ENCODE measurements around the gene KLHL29. TPM values are rescaled to one million over a fixed set of nuclear protein-coding genes. Genes with fewer than 3 reads are reported as not detected.

The KLHL29 gene
- total RNA-seq, 1 donor from 2014 or later: 4.4 TPM

DNA sequence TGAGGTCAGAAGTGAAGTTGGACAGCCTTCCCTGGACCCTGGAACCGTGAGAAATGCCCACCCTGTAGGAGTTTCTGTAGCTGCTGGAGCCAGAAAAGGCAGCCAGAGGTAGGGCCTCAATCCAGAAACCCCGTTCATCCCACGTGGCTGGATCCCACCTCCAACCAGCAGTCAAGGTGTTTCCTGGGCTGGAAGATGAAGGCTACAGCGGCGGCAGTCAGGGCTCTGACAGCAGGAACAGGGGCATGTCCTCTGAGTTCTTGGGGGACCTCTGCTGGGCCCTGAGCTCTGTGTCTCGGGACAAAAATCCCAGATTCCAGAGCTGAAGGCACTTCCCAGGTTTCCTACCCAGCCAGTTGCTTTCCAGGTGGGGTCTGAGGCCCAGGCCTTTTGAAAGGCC is 218.2 kb downstream of the KLHL29 start:
- Mint-ChIP-seq H3K4me1 (ENCODE audit: low read depth) (peaks cover 2% of the 10 kb centered on the region), H3K36me3 (ENCODE audit: insufficient read depth) (no peaks in the 10 kb centered on the region), H3K27ac (no peak overlapping the region), H3K4me3 (ENCODE audit: low read depth) (no peak overlapping the region), H3K27me3 (no peaks in the 10 kb centered on the region), H3K9me3 (ENCODE audit: low read depth) (no peaks in the 10 kb centered on the region)
- DNase-seq (ENCODE audit: low spot score, unreplicated experiment): no peak
- TF ChIP-seq, protein P1, sequence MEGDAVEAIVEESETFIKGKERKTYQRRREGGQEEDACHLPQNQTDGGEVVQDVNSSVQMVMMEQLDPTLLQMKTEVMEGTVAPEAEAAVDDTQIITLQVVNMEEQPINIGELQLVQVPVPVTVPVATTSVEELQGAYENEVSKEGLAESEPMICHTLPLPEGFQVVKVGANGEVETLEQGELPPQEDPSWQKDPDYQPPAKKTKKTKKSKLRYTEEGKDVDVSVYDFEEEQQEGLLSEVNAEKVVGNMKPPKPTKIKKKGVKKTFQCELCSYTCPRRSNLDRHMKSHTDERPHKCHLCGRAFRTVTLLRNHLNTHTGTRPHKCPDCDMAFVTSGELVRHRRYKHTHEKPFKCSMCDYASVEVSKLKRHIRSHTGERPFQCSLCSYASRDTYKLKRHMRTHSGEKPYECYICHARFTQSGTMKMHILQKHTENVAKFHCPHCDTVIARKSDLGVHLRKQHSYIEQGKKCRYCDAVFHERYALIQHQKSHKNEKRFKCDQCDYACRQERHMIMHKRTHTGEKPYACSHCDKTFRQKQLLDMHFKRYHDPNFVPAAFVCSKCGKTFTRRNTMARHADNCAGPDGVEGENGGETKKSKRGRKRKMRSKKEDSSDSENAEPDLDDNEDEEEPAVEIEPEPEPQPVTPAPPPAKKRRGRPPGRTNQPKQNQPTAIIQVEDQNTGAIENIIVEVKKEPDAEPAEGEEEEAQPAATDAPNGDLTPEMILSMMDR (IDR thresholded peaks at IDR 0.05; ENCODE audit: unreplicated experiment): no peak

DNA sequence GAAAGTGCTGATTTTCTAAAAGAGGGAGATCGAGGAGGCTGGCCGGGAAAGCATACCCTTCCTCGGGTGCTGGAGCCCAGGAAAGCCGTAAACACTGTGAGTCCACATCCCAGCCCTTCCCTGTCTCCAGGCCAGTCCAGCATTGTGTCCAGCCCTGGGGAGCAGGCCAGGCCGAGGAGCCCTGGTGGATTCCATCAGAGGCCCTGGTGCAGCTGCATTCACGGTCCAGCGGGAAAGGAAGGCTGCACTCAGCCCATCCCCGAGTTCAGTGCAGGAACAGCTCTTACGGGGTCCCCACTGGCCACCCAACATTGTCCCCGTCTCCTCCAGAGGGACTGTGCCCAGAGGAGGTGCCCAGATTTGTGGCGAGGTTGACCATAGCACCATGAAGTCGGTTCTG is 218.6 kb downstream of the KLHL29 start:
- Mint-ChIP-seq H3K4me1 (ENCODE audit: low read depth) (peaks cover 2% of the 10 kb centered on the region), H3K36me3 (ENCODE audit: insufficient read depth) (no peaks in the 10 kb centered on the region), H3K27ac (no peak overlapping the region), H3K4me3 (ENCODE audit: low read depth) (no peak overlapping the region), H3K9me3 (ENCODE audit: low read depth) (no peaks in the 10 kb centered on the region), H3K27me3 (no peaks in the 10 kb centered on the region)
- no peak for DNase-seq (ENCODE audit: low spot score, unreplicated experiment)
- TF ChIP-seq, protein P1 (IDR thresholded peaks at IDR 0.05; ENCODE audit: unreplicated experiment): no peak

DNA sequence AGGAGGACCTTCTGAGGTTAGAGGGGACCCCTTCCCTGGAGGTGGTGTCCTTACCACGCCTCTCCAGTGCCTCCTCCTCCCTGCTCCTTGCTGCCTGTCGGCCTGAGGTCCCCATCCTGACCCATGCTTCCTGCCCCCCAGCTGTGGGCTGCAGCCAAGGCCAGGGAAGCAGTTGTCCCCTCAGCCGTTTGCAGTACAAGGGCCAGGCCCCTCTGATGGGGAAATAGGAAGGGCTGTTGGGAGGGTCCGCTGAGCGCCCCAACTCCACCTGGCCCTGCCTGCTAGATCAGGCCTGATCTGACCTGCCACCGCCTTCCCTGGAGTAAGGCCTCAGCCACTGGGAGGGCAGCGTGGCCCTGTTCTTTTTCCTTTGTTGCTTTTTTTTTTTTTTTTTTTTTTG is 219.8 kb downstream of the KLHL29 start:
- Mint-ChIP-seq H3K27me3 (peaks cover 3% of the 10 kb centered on the region), H3K4me3 (ENCODE audit: low read depth) (no peak overlapping the region), H3K9me3 (ENCODE audit: low read depth) (no peaks in the 10 kb centered on the region), H3K36me3 (ENCODE audit: insufficient read depth) (no peaks in the 10 kb centered on the region), H3K4me1 (ENCODE audit: low read depth) (peaks cover under 1% of the 10 kb centered on the region), H3K27ac (no peak overlapping the region)
- DNase-seq (ENCODE audit: low spot score, unreplicated experiment): no peak
- TF ChIP-seq, protein P1 (IDR thresholded peaks at IDR 0.05; ENCODE audit: unreplicated experiment): no peak

DNA sequence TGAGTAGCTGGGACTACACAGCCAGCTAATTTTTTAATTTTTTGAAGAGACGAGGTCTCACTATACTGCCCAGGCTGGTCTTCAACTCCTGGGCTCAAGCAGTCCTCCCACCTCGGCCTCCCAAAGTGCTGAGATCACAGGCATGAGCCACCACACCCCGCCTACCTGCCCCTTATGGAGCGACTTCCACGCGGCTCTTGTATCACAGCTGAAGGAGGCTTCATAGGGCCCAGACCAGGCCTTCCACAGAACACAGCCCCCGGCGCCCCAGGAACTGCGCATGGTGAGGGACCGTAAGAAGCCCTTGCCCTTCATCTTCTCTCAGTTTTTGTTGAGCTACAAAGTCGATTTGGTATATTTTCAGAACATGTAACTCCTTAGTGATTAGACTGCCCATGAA is 220.3 kb downstream of the KLHL29 start:
- Mint-ChIP-seq H3K9me3 (ENCODE audit: low read depth) (no peaks in the 10 kb centered on the region), H3K27ac (no peak overlapping the region), H3K4me3 (ENCODE audit: low read depth) (no peak overlapping the region), H3K36me3 (ENCODE audit: insufficient read depth) (no peaks in the 10 kb centered on the region), H3K4me1 (ENCODE audit: low read depth) (no peaks in the 10 kb centered on the region), H3K27me3 (peaks cover 3% of the 10 kb centered on the region)
- DNase-seq (ENCODE audit: low spot score, unreplicated experiment): no peak
- TF ChIP-seq, protein P1 (IDR thresholded peaks at IDR 0.05; ENCODE audit: unreplicated experiment): no peak

DNA sequence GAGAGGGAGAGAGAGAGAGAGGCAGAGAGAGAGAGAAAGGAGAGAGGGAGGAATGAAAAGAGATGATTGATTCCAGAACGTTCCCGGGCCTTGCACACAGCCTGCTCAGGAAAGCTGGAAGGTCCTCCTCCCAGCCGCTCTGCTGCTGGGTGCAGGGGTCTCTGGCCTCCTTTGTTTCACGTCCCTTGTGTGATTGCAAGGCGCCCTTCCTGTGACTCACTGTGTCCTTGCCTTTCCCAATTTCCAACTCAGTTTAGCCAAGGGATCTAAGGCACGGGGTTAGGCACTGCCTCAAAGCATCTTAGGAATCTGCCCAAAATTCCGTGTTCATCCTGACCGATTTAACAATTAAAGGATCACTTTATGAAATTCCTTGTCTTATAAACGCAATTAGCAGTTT is 221.2 kb downstream of the KLHL29 start:
- Mint-ChIP-seq H3K27ac (no peak overlapping the region), H3K9me3 (ENCODE audit: low read depth) (no peaks in the 10 kb centered on the region), H3K36me3 (ENCODE audit: insufficient read depth) (no peaks in the 10 kb centered on the region), H3K27me3 (peaks cover 3% of the 10 kb centered on the region), H3K4me3 (ENCODE audit: low read depth) (no peak overlapping the region), H3K4me1 (ENCODE audit: low read depth) (no peaks in the 10 kb centered on the region)
- TF ChIP-seq, protein P1 (IDR thresholded peaks at IDR 0.05; ENCODE audit: unreplicated experiment): no peak
- DNase-seq (ENCODE audit: low spot score, unreplicated experiment): no peak

Data from progenitor cell of endocrine pancreas (in vitro differentiated cells).